K562 (cell line): Measurements from ENCODE around the gene ANO6. TPM values are rescaled to one million over a fixed set of nuclear protein-coding genes. Genes with fewer than 3 reads are reported as not detected.

ENCODE experiments used
- ARID4B ChIP-seq: sonication (generic); formaldehyde crosslinking; IDR thresholded peaks from 2 replicates; pipeline ENCODE4 v1.8.0; 2022; ENCODE audit warnings: mild to moderate bottlenecking, missing genetic modification reagents
- CHAMP1 ChIP-seq: fragments of 450-650 bp; IDR thresholded peaks from 2 replicates; pipeline ENCODE4 v1.6.1; 2016; ENCODE audit warnings: mild to moderate bottlenecking
- CSDE1 ChIP-seq, 2 experiments: fragments of 450-650 bp; IDR thresholded peaks; 2 replicates each; pipeline ENCODE4 v1.6.1; 2016; ENCODE audit warnings: mild to moderate bottlenecking in 1 of 2
- ESRRA ChIP-seq: fragments of 450-650 bp; IDR thresholded peaks from 2 replicates; pipeline ENCODE4 v1.6.1; 2014; ENCODE audit warnings: low read depth, mild to moderate bottlenecking, moderate library complexity, borderline replicate concordance
- ETV1 ChIP-seq: fragments of 450-650 bp; conservative IDR thresholded peaks from 2 replicates; pipeline ENCODE4 v1.6.1; 2016; ENCODE audit warnings: missing genetic modification characterization, control low read depth, low read depth, missing compliant biosample characterization
- HMGN3 ChIP-seq: IDR thresholded peaks from 2 replicates; pipeline ENCODE4 v1.6.1; 2011; ENCODE audit warnings: borderline replicate concordance, low read depth, mild to moderate bottlenecking, mixed read lengths, low read length; ENCODE audit not compliant: insufficient read length; ENCODE audit errors: extremely low read depth
- HMGXB4 ChIP-seq: sonication (generic); formaldehyde crosslinking; IDR thresholded peaks from 2 replicates; pipeline ENCODE4 v1.8.1; 2023; ENCODE audit warnings: mild to moderate bottlenecking, missing genetic modification reagents
- KLF6 ChIP-seq: fragments of 250-450 bp; sonication (Bioruptor Pico); IDR thresholded peaks from 2 replicates; pipeline ENCODE4 v1.4.0; 2020; ENCODE audit warnings: mild to moderate bottlenecking, moderate library complexity, borderline replicate concordance
- NCOA4 ChIP-seq: fragments of 450-650 bp; IDR thresholded peaks from 2 replicates; pipeline ENCODE4 v1.6.1; 2018; ENCODE audit warnings: mild to moderate bottlenecking; ENCODE audit not compliant: partially characterized antibody
- NFE2 ChIP-seq: IDR thresholded peaks from 2 replicates; pipeline ENCODE4 v1.6.1; 2014; ENCODE audit warnings: antibody characterized with exemption, low read depth
- NR2F6 ChIP-seq: fragments of 450-650 bp; formaldehyde crosslinking; IDR thresholded peaks from 2 replicates; pipeline ENCODE4 v1.4.0; 2020; ENCODE audit warnings: mild to moderate bottlenecking
- PATZ1 ChIP-seq: fragments of 250-450 bp; sonication (Bioruptor Pico); IDR thresholded peaks from 2 replicates; pipeline ENCODE4 v1.5.0; 2020; ENCODE audit warnings: mild to moderate bottlenecking, borderline replicate concordance
- SP2 ChIP-seq: IDR thresholded peaks from 2 replicates; pipeline ENCODE4 v1.6.1; 2011; ENCODE audit warnings: mild to moderate bottlenecking, low read depth, low read length, moderate library complexity; ENCODE audit not compliant: poor library complexity, severe bottlenecking; ENCODE audit errors: extremely low read depth
- TAF9B ChIP-seq: fragments of 450-650 bp; IDR thresholded peaks from 2 replicates; pipeline ENCODE4 v1.6.1; 2018; ENCODE audit warnings: mild to moderate bottlenecking; ENCODE audit not compliant: partially characterized antibody
- ZBED1 ChIP-seq: IDR thresholded peaks from 2 replicates; pipeline ENCODE4 v1.6.1; 2014
- ZNF224 ChIP-seq: sonication (generic); formaldehyde crosslinking; IDR thresholded peaks from 2 replicates; pipeline ENCODE4 v1.8.0; 2022; ENCODE audit warnings: mild to moderate bottlenecking, missing genetic modification reagents
- ZNF431 ChIP-seq: sonication (generic); formaldehyde crosslinking; IDR thresholded peaks from 2 replicates; pipeline ENCODE4 v1.8.0; 2022; ENCODE audit warnings: mild to moderate bottlenecking, missing genetic modification reagents
- polyA plus RNA-seq, 8 experiments: library from polyadenylated mRNA; depleted of rRNA in 4 of 8; stranded (reverse) in 5 of 8; unstranded in 3 of 8; fragments of >200 nt; fragmentation: Nextera tagmentation in 2 of 8; fragmentation: Illumina TruSeq in 1 of 8; extraction: Ambion mirVana in 2 of 8; extraction: Trizol in 1 of 8; gene quantifications; 2 replicates each; pipeline versions ENCODE4 v1.2.1 to v1.2.3, GENCODE V29; 2011 to 2014; ENCODE audit warnings: inconsistent platforms in 1 of 8, missing spikeins in 1 of 8
- total RNA-seq, 7 experiments: library from RNA; depleted of rRNA in 6 of 7; stranded (reverse); fragments of >200 nt in 6 of 7; fragmentation: Illumina TruSeq in 2 of 7; extraction: Trizol in 2 of 7; gene quantifications; 2 replicates each; pipeline versions ENCODE4 v1.2.1 to v1.2.3, GENCODE V29; 2011 to 2021; ENCODE audit warnings: low replicate concordance in 1 of 7

Gene ANO6
- total and polyA plus RNA-seq, 9 of the 15 experiments (the other 6 are each of a cell fraction or from before 2014, with no cell fraction given), result 3.5 to 24.7 (median 20.3) TPM

- TF ChIP-seq ETV1 (tag), result no peak
- TF ChIP-seq ZNF224, result no peak
- no peak for TF ChIP-seq ARID4B (CRISPR knock-in tag)
- TF ChIP-seq SP2, result no peak
- TF ChIP-seq ZNF431 (CRISPR knock-in tag), result no peak
- no peak for TF ChIP-seq ZBED1
- peak; percentile 70; the same call in 1 of the 2 replicates for TF ChIP-seq HMGXB4 (CRISPR knock-in tag)
- TF ChIP-seq CSDE1 (IDR thresholded peaks at IDR 0.05), result no peak
- no peak for TF ChIP-seq CHAMP1
- TF ChIP-seq KLF6 (CRISPR knock-in tag), result no peak
- TF ChIP-seq ESRRA, result no peak
- TF ChIP-seq NFE2, result no peak
- no peak for TF ChIP-seq HMGN3
- TF ChIP-seq NCOA4, result no peak
- TF ChIP-seq NR2F6, result no peak
- TF ChIP-seq PATZ1 (CRISPR knock-in tag), result no peak
- TF ChIP-seq TAF9B, result no peak
Measured at GRCh38 chr12:45216230-45216982, 511 bp downstream of the ANO6 start (continued).
